Tibial artery (tissue), 4 donors: ENCODE measurements around the gene TFAP2E.

ENCODE experiments used
- DNase-seq, 2 donors: peaks; one replicate each; pipeline ENCODE4 v3.0.0-alpha.2; 2019
- H3K27ac ChIP-seq, 2 donors: fragments of 200-600 bp; sonication (generic) in 1 of 2; 1 replicate in 1 of 2; 2 replicates in 1 of 2; pipeline ENCODE4 v1.5.1; 2018 to 2019; ENCODE audit warnings: mild to moderate bottlenecking in 1 of 2
- H3K27me3 ChIP-seq, 2 donors: fragments of 200-600 bp; sonication (generic) in 1 of 2; one replicate each; pipeline versions ENCODE4 v1.5.1 to v1.6.0; 2016 to 2019
- H3K36me3 ChIP-seq, 3 donors: fragments of 200-600 bp; sonication (generic) in 2 of 3; one replicate each; pipeline ENCODE4 v1.5.1; 2016 to 2019; ENCODE audit warnings: mild to moderate bottlenecking in 2 of 3
- H3K4me1 ChIP-seq, 4 donors: fragments of 200-600 bp; sonication (generic) in 2 of 4; 1 replicate in 3 of 4; 2 replicates in 1 of 4; pipeline ENCODE4 v1.5.1; 2016 to 2019
- H3K4me3 ChIP-seq, 2 donors: fragments of 200-600 bp; sonication (generic) in 1 of 2; 1 replicate in 1 of 2; 2 replicates in 1 of 2; pipeline ENCODE4 v1.5.1; 2018 to 2019; ENCODE audit warnings: mild to moderate bottlenecking in 2 of 2
- H3K9me3 ChIP-seq, 3 donors: fragments of 200-600 bp; sonication (generic) in 1 of 3; one replicate each; pipeline ENCODE4 v1.5.1; 2016 to 2019
- CTCF ChIP-seq, 2 experiments: fragments of 200-600 bp in 1 of 2; fragments of 450-650 bp in 1 of 2; IDR thresholded peaks; one replicate each; pipeline ENCODE4 v1.5.1; 2017 to 2019; ENCODE audit warnings: antibody characterized with exemption in 2 of 2, mild to moderate bottlenecking in 1 of 2, moderate library complexity in 1 of 2
- intact Hi-C: fragments of 100-400 bp; cut with DNase I; formaldehyde crosslinking; loops from one replicate; pipeline ENCODE4 v1.15.0; 2023; ENCODE audit warnings: low total_unique reads

Gene TFAP2E

DNA sequence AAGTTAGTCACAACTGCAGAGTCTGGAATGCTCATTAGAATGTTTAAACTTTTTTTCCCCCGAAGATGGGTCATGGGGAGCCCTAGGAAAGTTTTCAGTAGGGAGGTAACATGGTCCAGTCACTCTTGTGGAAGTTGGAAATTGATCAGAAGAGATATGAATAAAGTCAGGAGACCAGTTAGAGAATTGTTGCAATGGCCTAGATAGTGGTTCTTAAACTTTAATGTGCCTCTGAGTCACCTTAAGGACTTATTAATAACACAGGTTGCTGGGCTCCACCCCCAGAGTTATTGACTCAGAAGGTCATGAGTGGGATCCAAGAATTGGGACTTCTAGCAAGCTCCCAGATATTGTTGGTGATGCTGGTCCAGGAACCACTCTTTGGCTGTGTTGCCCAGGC, 3.2 kb upstream of the TFAP2E start:
- no peak for DNase-seq
- Histone ChIP-seq H3K4me1 (peaks cover 0 to 16% (median 14%) of the 10 kb centered on the region in 4 donors), H3K27me3 (peaks cover 0 to 49% of the 10 kb centered on the region in 2 donors), H3K36me3 (peaks cover 0 to 22% (median 16%) of the 10 kb centered on the region in 3 donors), H3K27ac (no peak overlapping the region), H3K4me3 (no peak overlapping the region), H3K9me3 (no peaks in the 10 kb centered on the region)
- intact Hi-C loops = loop anchor here (5.0 kb wide), 2 partner anchors 157 to 202 kb away; no protein-coding TSS in a partner anchor
- no peak for TF ChIP-seq CTCF (IDR thresholded peaks at IDR 0.05)

GRCh38 chr1:35570589-35571137, 2.5 kb upstream of the TFAP2E start:
- peaks cover 0 to 57% of the 10 kb centered on the region in 2 donors for H3K27me3 ChIP-seq
- intact Hi-C loops = no loop called here

GRCh38 chr1:35571263-35571662, 1.9 kb upstream of the TFAP2E start:
- H3K36me3 ChIP-seq = peaks cover 0 to 9% (median 8%) of the 10 kb centered on the region in 3 donors
- H3K4me1 ChIP-seq = peaks cover 0 to 16% (median 14%) of the 10 kb centered on the region in 4 donors
- H3K4me3 ChIP-seq = no peak overlapping the region
- TF ChIP-seq CTCF (IDR thresholded peaks at IDR 0.05) = no peak
- DNase-seq = no peak
- intact Hi-C loops = no loop called here
- no peaks in the 10 kb centered on the region for H3K9me3 ChIP-seq
- no peak overlapping the region for H3K27ac ChIP-seq
- H3K27me3 ChIP-seq = peaks cover 0 to 63% of the 10 kb centered on the region in 2 donors

More at GRCh38 chr1:35570589-35571137, 2.5 kb upstream of the TFAP2E start:
- H3K4me3 ChIP-seq = no peak overlapping the region
- no peak overlapping the region for H3K27ac ChIP-seq
- H3K4me1 ChIP-seq = peaks cover 0 to 16% (median 14%) of the 10 kb centered on the region in 4 donors
- H3K9me3 ChIP-seq = no peaks in the 10 kb centered on the region
- peaks cover 0 to 15% (median 13%) of the 10 kb centered on the region in 3 donors for H3K36me3 ChIP-seq
- no peak for DNase-seq
- TF ChIP-seq CTCF (IDR thresholded peaks at IDR 0.05) = no peak

GRCh38 chr1:35572296-35572695, 818 bp upstream of the TFAP2E start:
- intact Hi-C loops = no loop called here

DNA sequence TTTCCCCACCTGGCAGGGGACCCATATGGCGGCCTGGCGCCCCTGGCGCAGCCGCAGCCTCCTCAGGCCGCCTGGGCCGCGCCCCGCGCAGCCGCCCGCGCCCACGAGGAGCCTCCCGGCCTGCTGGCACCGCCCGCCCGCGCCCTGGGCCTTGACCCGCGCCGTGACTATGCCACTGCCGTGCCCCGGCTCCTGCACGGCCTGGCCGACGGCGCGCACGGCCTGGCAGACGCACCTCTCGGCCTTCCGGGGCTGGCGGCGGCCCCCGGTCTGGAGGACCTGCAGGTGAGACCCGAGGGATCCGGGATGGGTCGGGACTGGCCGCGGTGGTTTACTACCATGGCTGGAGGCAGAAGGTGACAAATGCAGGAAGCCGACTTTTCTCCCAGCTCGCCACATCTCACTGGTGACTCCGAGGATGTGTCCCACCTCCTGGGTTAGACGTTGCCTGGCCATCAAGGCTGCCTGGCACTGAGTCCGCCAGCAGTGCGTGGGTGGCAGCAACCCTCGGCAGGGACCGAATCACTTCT, 1.1 kb downstream of the TFAP2E start:
- peaks cover 0 to 35% (median 28%) of the 10 kb centered on the region in 4 donors for H3K4me1 ChIP-seq
- intact Hi-C loops = no loop called here
- no peak for DNase-seq
- H3K27me3 ChIP-seq = peaks cover 0 to 67% of the 10 kb centered on the region in 2 donors
- H3K36me3 ChIP-seq = no peaks in the 10 kb centered on the region
- no peaks in the 10 kb centered on the region for H3K9me3 ChIP-seq
- no peak for TF ChIP-seq CTCF (IDR thresholded peaks at IDR 0.05)
- peak overlapping the region in 1 of 2 donors; percentile 56 for H3K4me3 ChIP-seq
- no peak overlapping the region for H3K27ac ChIP-seq

More at GRCh38 chr1:35572296-35572695, 818 bp upstream of the TFAP2E start:
- DNase-seq = no peak
- Histone ChIP-seq H3K4me3 (no peak overlapping the region), H3K27ac (no peak overlapping the region), H3K27me3 (peaks cover 0 to 73% of the 10 kb centered on the region in 2 donors), H3K9me3 (no peaks in the 10 kb centered on the region), H3K4me1 (peaks cover 0 to 23% (median 21%) of the 10 kb centered on the region in 4 donors), H3K36me3 (no peaks in the 10 kb centered on the region)
- TF ChIP-seq CTCF (IDR thresholded peaks at IDR 0.05) = no peak
